ENCODE measurements around the gene SPECC1.

The SPECC1 gene

GRCh38 chr17:20276421-20276820, 267.3 kb downstream of the SPECC1 start:
- Mint-ChIP-seq H3K27me3 (no peaks in the 10 kb centered on the region), H3K9me3 (no peaks in the 10 kb centered on the region), H3K27ac (peak overlapping the region; percentile 65), H3K36me3 (ENCODE audit: low read depth) (no peaks in the 10 kb centered on the region), H3K4me3 (no peak overlapping the region), H3K4me1 (ENCODE audit: low read depth) (peaks cover 82% of the 10 kb centered on the region)
- no peak for DNase-seq

GRCh38 chr17:20278805-20279204, 269.6 kb downstream of the SPECC1 start:
- no peak for DNase-seq
- no peak overlapping the region for H3K27ac Mint-ChIP-seq
- no peaks in the 10 kb centered on the region for H3K9me3 Mint-ChIP-seq
- H3K36me3 Mint-ChIP-seq (ENCODE audit: low read depth) = no peaks in the 10 kb centered on the region
- no peaks in the 10 kb centered on the region for H3K27me3 Mint-ChIP-seq
- peaks cover 67% of the 10 kb centered on the region for H3K4me1 Mint-ChIP-seq (ENCODE audit: low read depth)
- no peak overlapping the region for H3K4me3 Mint-ChIP-seq

GRCh38 chr17:20279631-20280030, 270.5 kb downstream of the SPECC1 start:
- no peaks in the 10 kb centered on the region for H3K36me3 Mint-ChIP-seq (ENCODE audit: low read depth)
- H3K4me1 Mint-ChIP-seq (ENCODE audit: low read depth) = peaks cover 62% of the 10 kb centered on the region
- H3K27ac Mint-ChIP-seq = no peak overlapping the region

GRCh38 chr17:20280051-20280450, 270.9 kb downstream of the SPECC1 start:
- Mint-ChIP-seq H3K36me3 (ENCODE audit: low read depth) (no peaks in the 10 kb centered on the region), H3K4me1 (ENCODE audit: low read depth) (peaks cover 60% of the 10 kb centered on the region), H3K27ac (no peak overlapping the region), H3K27me3 (no peaks in the 10 kb centered on the region), H3K9me3 (no peaks in the 10 kb centered on the region), H3K4me3 (no peak overlapping the region)
- no peak for DNase-seq

More at GRCh38 chr17:20279631-20280030, 270.5 kb downstream of the SPECC1 start:
- H3K27me3 Mint-ChIP-seq = no peaks in the 10 kb centered on the region
- DNase-seq = no peak
- H3K9me3 Mint-ChIP-seq = no peaks in the 10 kb centered on the region
- no peak overlapping the region for H3K4me3 Mint-ChIP-seq

- Mint-ChIP-seq H3K9me3 (no peaks in the 10 kb centered on the region), H3K27ac (no peak overlapping the region), H3K27me3 (no peaks in the 10 kb centered on the region), H3K4me3 (no peak overlapping the region), H3K4me1 (ENCODE audit: low read depth) (peaks cover 52% of the 10 kb centered on the region), H3K36me3 (ENCODE audit: low read depth) (no peaks in the 10 kb centered on the region)
- DNase-seq = no peak
These were observed 271.7 kb downstream of the SPECC1 start for GRCh38 chr17:20280851-20281250.

- H3K36me3 Mint-ChIP-seq (ENCODE audit: low read depth) = no peaks in the 10 kb centered on the region
- H3K4me1 Mint-ChIP-seq (ENCODE audit: low read depth) = peaks cover 42% of the 10 kb centered on the region
- no peak overlapping the region for H3K4me3 Mint-ChIP-seq
- H3K27me3 Mint-ChIP-seq = no peaks in the 10 kb centered on the region
- no peaks in the 10 kb centered on the region for H3K9me3 Mint-ChIP-seq
- H3K27ac Mint-ChIP-seq = no peak overlapping the region
- no peak for DNase-seq
These were observed 272.7 kb downstream of the SPECC1 start for GRCh38 chr17:20281860-20282259.

- Mint-ChIP-seq H3K27me3 (no peaks in the 10 kb centered on the region), H3K27ac (no peak overlapping the region), H3K9me3 (no peaks in the 10 kb centered on the region), H3K4me1 (ENCODE audit: low read depth) (peaks cover 36% of the 10 kb centered on the region), H3K4me3 (no peak overlapping the region), H3K36me3 (ENCODE audit: low read depth) (no peaks in the 10 kb centered on the region)
- no peak for DNase-seq
These were observed 273.6 kb downstream of the SPECC1 start for GRCh38 chr17:20282526-20283308.

GRCh38 chr17:20284022-20284421, 274.9 kb downstream of the SPECC1 start:
- Mint-ChIP-seq H3K4me1 (ENCODE audit: low read depth) (peaks cover 31% of the 10 kb centered on the region), H3K27me3 (no peaks in the 10 kb centered on the region), H3K27ac (no peak overlapping the region)

GRCh38 chr17:20284570-20285295, 275.6 kb downstream of the SPECC1 start:
- Mint-ChIP-seq H3K27me3 (no peaks in the 10 kb centered on the region), H3K4me1 (ENCODE audit: low read depth) (peaks cover 28% of the 10 kb centered on the region), H3K27ac (no peak overlapping the region)

More at GRCh38 chr17:20284022-20284421, 274.9 kb downstream of the SPECC1 start:
- Mint-ChIP-seq H3K9me3 (no peaks in the 10 kb centered on the region), H3K4me3 (no peak overlapping the region), H3K36me3 (ENCODE audit: low read depth) (no peaks in the 10 kb centered on the region)
- no peak for DNase-seq

GRCh38 chr17:20289984-20290383, 280.8 kb downstream of the SPECC1 start:
- H3K27ac Mint-ChIP-seq = no peak overlapping the region
- no peaks in the 10 kb centered on the region for H3K9me3 Mint-ChIP-seq
- peaks cover 4% of the 10 kb centered on the region for H3K4me1 Mint-ChIP-seq (ENCODE audit: low read depth)
- no peak for DNase-seq
- no peaks in the 10 kb centered on the region for H3K36me3 Mint-ChIP-seq (ENCODE audit: low read depth)
- no peak overlapping the region for H3K4me3 Mint-ChIP-seq
- no peaks in the 10 kb centered on the region for H3K27me3 Mint-ChIP-seq

More at GRCh38 chr17:20284570-20285295, 275.6 kb downstream of the SPECC1 start:
- Mint-ChIP-seq H3K4me3 (no peak overlapping the region), H3K36me3 (ENCODE audit: low read depth) (no peaks in the 10 kb centered on the region), H3K9me3 (no peaks in the 10 kb centered on the region)
- no peak for DNase-seq

- H3K27ac Mint-ChIP-seq = no peak overlapping the region
- DNase-seq = no peak
These were observed 282.7 kb downstream of the SPECC1 start for GRCh38 chr17:20291853-20292252.

GRCh38 chr17:20293501-20293900, 284.3 kb downstream of the SPECC1 start:
- no peaks in the 10 kb centered on the region for H3K9me3 Mint-ChIP-seq
- no peaks in the 10 kb centered on the region for H3K4me1 Mint-ChIP-seq (ENCODE audit: low read depth)
- no peak for DNase-seq
- no peaks in the 10 kb centered on the region for H3K27me3 Mint-ChIP-seq
- no peak overlapping the region for H3K4me3 Mint-ChIP-seq
- H3K36me3 Mint-ChIP-seq (ENCODE audit: low read depth) = no peaks in the 10 kb centered on the region
- no peak overlapping the region for H3K27ac Mint-ChIP-seq

More at GRCh38 chr17:20291853-20292252, 282.7 kb downstream of the SPECC1 start:
- H3K9me3 Mint-ChIP-seq = no peaks in the 10 kb centered on the region
- H3K4me1 Mint-ChIP-seq (ENCODE audit: low read depth) = peaks cover 4% of the 10 kb centered on the region
- no peak overlapping the region for H3K4me3 Mint-ChIP-seq
- H3K36me3 Mint-ChIP-seq (ENCODE audit: low read depth) = no peaks in the 10 kb centered on the region
- no peaks in the 10 kb centered on the region for H3K27me3 Mint-ChIP-seq

- no peaks in the 10 kb centered on the region for H3K9me3 Mint-ChIP-seq
- H3K27me3 Mint-ChIP-seq = no peaks in the 10 kb centered on the region
- no peak for DNase-seq
- H3K36me3 Mint-ChIP-seq (ENCODE audit: low read depth) = no peaks in the 10 kb centered on the region
- no peak overlapping the region for H3K4me3 Mint-ChIP-seq
- no peak overlapping the region for H3K27ac Mint-ChIP-seq
- H3K4me1 Mint-ChIP-seq (ENCODE audit: low read depth) = no peaks in the 10 kb centered on the region
These were observed 285.0 kb downstream of the SPECC1 start for GRCh38 chr17:20294120-20294519.

- DNase-seq = no peak
- Mint-ChIP-seq H3K4me3 (no peak overlapping the region), H3K4me1 (ENCODE audit: low read depth) (no peaks in the 10 kb centered on the region), H3K27ac (no peak overlapping the region), H3K9me3 (no peaks in the 10 kb centered on the region), H3K27me3 (no peaks in the 10 kb centered on the region), H3K36me3 (ENCODE audit: low read depth) (no peaks in the 10 kb centered on the region)
These were observed 289.9 kb downstream of the SPECC1 start for GRCh38 chr17:20299013-20299412.

- H3K4me1 Mint-ChIP-seq (ENCODE audit: low read depth) = no peaks in the 10 kb centered on the region
- no peaks in the 10 kb centered on the region for H3K27me3 Mint-ChIP-seq
- H3K4me3 Mint-ChIP-seq = no peak overlapping the region
- no peaks in the 10 kb centered on the region for H3K36me3 Mint-ChIP-seq (ENCODE audit: low read depth)
- no peaks in the 10 kb centered on the region for H3K9me3 Mint-ChIP-seq
- DNase-seq = no peak
- no peak overlapping the region for H3K27ac Mint-ChIP-seq
These were observed 291.3 kb downstream of the SPECC1 start for GRCh38 chr17:20300436-20300934.
